Natural killer cell (primary cell): ENCODE measurements around the gene C1QTNF4. TPM values are rescaled to one million over a fixed set of nuclear protein-coding genes. Genes with fewer than 3 reads are reported as not detected.

Source experiments
- ATAC-seq, 3 donors: fragments of 150-1000 bp in 2 of 3; fragments of 200-7000 bp in 1 of 3; cut with Tn5 transposase; 1 replicate in 1 of 3; 2 replicates in 2 of 3; pipeline ENCODE4 v1.10.0; 2021; ENCODE audit warnings: mild to moderate bottlenecking in 2 of 3, moderate library complexity in 2 of 3
- DNase-seq, 2 donors: peaks; one replicate each; pipeline versions ENCODE4 v3.0.0 to v3.0.0-alpha.2; 2013 to 2021; ENCODE audit warnings: mixed read lengths in 1 of 2
- H3K27ac ChIP-seq: one replicate; pipeline ENCODE4 v1.5.1; 2013; ENCODE audit warnings: mild to moderate bottlenecking, low read length
- H3K27me3 ChIP-seq: one replicate; pipeline ENCODE4 v1.6.1; 2013; ENCODE audit warnings: low read length; ENCODE audit not compliant: control insufficient read depth, insufficient read depth
- H3K36me3 ChIP-seq: one replicate; pipeline ENCODE4 v1.6.1; 2013; ENCODE audit warnings: low read length; ENCODE audit not compliant: control insufficient read depth, insufficient read depth
- H3K4me1 ChIP-seq: one replicate; pipeline ENCODE4 v1.6.1; 2013; ENCODE audit warnings: low read length; ENCODE audit not compliant: control insufficient read depth, insufficient read depth
- H3K4me3 ChIP-seq: one replicate; pipeline ENCODE4 v1.5.1; 2013; ENCODE audit warnings: low read length
- H3K9me3 ChIP-seq: one replicate; pipeline ENCODE4 v1.6.1; 2013; ENCODE audit warnings: low read length; ENCODE audit not compliant: control insufficient read depth, insufficient read depth
- H3K27ac Mint-ChIP-seq, 2 donors: one replicate each; pipeline ENCODE4 v1.8.0; 2022; ENCODE audit warnings: mild to moderate bottlenecking in 2 of 2, mixed read lengths in 2 of 2, moderate library complexity in 1 of 2
- H3K27me3 Mint-ChIP-seq, 2 donors: one replicate each; pipeline ENCODE4 v1.8.0; 2022; ENCODE audit warnings: low read depth in 2 of 2, mixed read lengths in 2 of 2
- H3K36me3 Mint-ChIP-seq: one replicate; pipeline ENCODE4 v1.8.0; 2022; ENCODE audit warnings: mixed read lengths
- H3K4me1 Mint-ChIP-seq, 2 donors: one replicate each; pipeline ENCODE4 v1.8.0; 2022; ENCODE audit warnings: mixed read lengths in 2 of 2
- H3K4me3 Mint-ChIP-seq: one replicate; pipeline ENCODE4 v1.8.0; 2022; ENCODE audit warnings: mild to moderate bottlenecking, moderate library complexity, mixed read lengths
- H3K9me3 Mint-ChIP-seq, 2 donors: one replicate each; pipeline ENCODE4 v1.8.0; 2022; ENCODE audit warnings: mixed read lengths in 2 of 2
- WGBS: methylation state at CpG from one replicate; pipeline ENCODE4 v1.1.7; 2013; ENCODE audit warnings: missing lambda C conversion rate; ENCODE audit not compliant: insufficient coverage; 5-methylcytosine and 5-hydroxymethylcytosine counted together
- intact Hi-C: fragments of 100-400 bp; cut with micrococcal nuclease; formaldehyde crosslinking; loops from one replicate; pipeline ENCODE4 v1.14.2; 2022
- total RNA-seq, 4 donors: library from RNA; stranded (reverse); fragments of 120-200 nt in 1 of 4; gene quantifications; one replicate each; pipeline versions ENCODE4 v1.2.3 to v1.2.4, GENCODE V29; 2013 to 2022
- TF ChIP-seq, protein P1 (sequence below): fragments of 200-600 bp; IDR thresholded peaks from one replicate; pipeline ENCODE4 v1.8.0; 2022; ENCODE audit warnings: antibody characterized with exemption

The C1QTNF4 gene
- total RNA-seq, 3 donors from 2014 or later (not counting 1 experiment from before 2014, with no cell fraction given), result 0.78 to 2.0 (median 1.3) TPM

DNA sequence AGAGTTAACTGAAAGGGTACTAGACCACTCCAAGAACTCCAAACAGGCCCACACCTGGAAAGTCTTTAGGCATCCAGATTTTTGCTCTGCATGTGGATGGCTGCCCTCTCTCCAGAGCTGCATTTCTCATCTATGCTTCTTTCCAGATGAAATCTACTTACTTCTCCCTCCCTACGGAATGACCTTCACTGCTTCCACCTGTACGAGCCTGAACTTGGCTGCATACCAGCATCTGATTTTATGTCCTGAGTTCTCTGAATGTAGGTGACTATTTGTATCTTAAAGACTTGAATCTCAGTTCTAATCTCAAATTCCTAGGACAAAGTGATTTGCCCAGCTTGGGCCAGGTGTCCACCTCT lies 54.6 kb downstream of the C1QTNF4 start:
- ATAC-seq (no peak), DNase-seq (no peak)
- H3K4me3 ChIP-seq, result no peak overlapping the region
- Mint-ChIP-seq H3K9me3 (no peaks in the 10 kb centered on the region), H3K4me1 (peaks cover 44 to 57% of the 10 kb centered on the region in 2 donors), H3K27ac (peak overlapping the region; percentile 83 to 85), H3K27me3 (no peaks in the 10 kb centered on the region), H3K4me3 (peak overlapping the region; percentile 55), H3K36me3 (no peaks in the 10 kb centered on the region)
- peaks cover 41% of the 10 kb centered on the region for H3K4me1 ChIP-seq
- no peaks in the 10 kb centered on the region for H3K9me3 ChIP-seq
- H3K36me3 ChIP-seq, result peaks cover 2% of the 10 kb centered on the region
- H3K27me3 ChIP-seq, result no peaks in the 10 kb centered on the region
- TF ChIP-seq, protein P1, sequence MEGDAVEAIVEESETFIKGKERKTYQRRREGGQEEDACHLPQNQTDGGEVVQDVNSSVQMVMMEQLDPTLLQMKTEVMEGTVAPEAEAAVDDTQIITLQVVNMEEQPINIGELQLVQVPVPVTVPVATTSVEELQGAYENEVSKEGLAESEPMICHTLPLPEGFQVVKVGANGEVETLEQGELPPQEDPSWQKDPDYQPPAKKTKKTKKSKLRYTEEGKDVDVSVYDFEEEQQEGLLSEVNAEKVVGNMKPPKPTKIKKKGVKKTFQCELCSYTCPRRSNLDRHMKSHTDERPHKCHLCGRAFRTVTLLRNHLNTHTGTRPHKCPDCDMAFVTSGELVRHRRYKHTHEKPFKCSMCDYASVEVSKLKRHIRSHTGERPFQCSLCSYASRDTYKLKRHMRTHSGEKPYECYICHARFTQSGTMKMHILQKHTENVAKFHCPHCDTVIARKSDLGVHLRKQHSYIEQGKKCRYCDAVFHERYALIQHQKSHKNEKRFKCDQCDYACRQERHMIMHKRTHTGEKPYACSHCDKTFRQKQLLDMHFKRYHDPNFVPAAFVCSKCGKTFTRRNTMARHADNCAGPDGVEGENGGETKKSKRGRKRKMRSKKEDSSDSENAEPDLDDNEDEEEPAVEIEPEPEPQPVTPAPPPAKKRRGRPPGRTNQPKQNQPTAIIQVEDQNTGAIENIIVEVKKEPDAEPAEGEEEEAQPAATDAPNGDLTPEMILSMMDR, result no peak
- 76% methylated on average over 2 of the region's 2 CpGs for WGBS
- H3K27ac ChIP-seq, result no peak overlapping the region
- intact Hi-C loops, result no loop called here

Other genes with a start within 250 kb of the C1QTNF4 start
- under 1 TPM in 2 of 3 donors, not detected in 1; 0.45 to 0.53 TPM for gene MYBPC3, start 241.7 kb downstream of the C1QTNF4 start, total RNA-seq
- 10 to 100 TPM; 15.0 to 65.4 (median 55.4) TPM for gene SPI1, start 215.9 kb downstream of the C1QTNF4 start, total RNA-seq
- gene SLC39A13, start 185.8 kb downstream of the C1QTNF4 start, total RNA-seq, result 10 to 100 TPM; 29.1 to 34.7 (median 32.6) TPM
- 10 to 100 TPM; 74.0 to 85.9 (median 77.7) TPM for gene PSMC3, start 168.0 kb downstream of the C1QTNF4 start, total RNA-seq
- gene RAPSN, start 145.3 kb downstream of the C1QTNF4 start, total RNA-seq, result 1 to 10 TPM; 1.6 to 2.2 (median 1.7) TPM
- 100 to 1,000 TPM; 128 to 168 (median 162) TPM for gene CELF1, start 41.3 kb downstream of the C1QTNF4 start, total RNA-seq
- gene PTPMT1, start 28.8 kb downstream of the C1QTNF4 start, total RNA-seq, result 10 to 100 TPM; 19.4 to 28.6 (median 20.4) TPM
- 10 to 100 TPM; 17.7 to 24.1 (median 20.9) TPM for gene KBTBD4, start 15.4 kb downstream of the C1QTNF4 start, total RNA-seq
- 100 to 1,000 TPM; 114 to 138 (median 115) TPM for gene NDUFS3, start 15.3 kb downstream of the C1QTNF4 start, total RNA-seq
- under 1 TPM in 1 of 3 donors, not detected in 2; 0.25 TPM for gene FAM180B, start 7.7 kb downstream of the C1QTNF4 start, total RNA-seq
- 10 to 100 TPM; 25.0 to 32.4 (median 31.4) TPM for gene MTCH2, start 48.1 kb upstream of the C1QTNF4 start, total RNA-seq
- gene AGBL2, start 121.0 kb upstream of the C1QTNF4 start, total RNA-seq, result 1 to 10 TPM; 6.1 to 8.5 (median 8.2) TPM
- gene FNBP4, start 172.9 kb upstream of the C1QTNF4 start, total RNA-seq, result 100 to 1,000 TPM; 205 to 252 (median 214) TPM